Adrenal gland (tissue), 5 donors: Measurements from ENCODE around the gene CUX1.

Experiments
- POLR2A ChIP-seq, 2 donors: fragments of 450-650 bp; IDR thresholded peaks; one replicate each; pipeline ENCODE4 v1.6.1; 2017; ENCODE audit warnings: antibody characterized with exemption in 2 of 2, mild to moderate bottlenecking in 2 of 2, moderate library complexity in 1 of 2
- TF ChIP-seq, protein P1 (sequence below), 6 experiments: fragments of 450-650 bp in 4 of 6; fragments of 200-600 bp in 2 of 6; sonication (generic) in 1 of 6; IDR thresholded peaks; 1 replicate in 5 of 6; 2 replicates in 1 of 6; pipeline versions ENCODE4 v1.5.1 to v1.8.0; 2016 to 2021; ENCODE audit warnings: antibody characterized with exemption in 6 of 6, mild to moderate bottlenecking in 2 of 6, moderate library complexity in 1 of 6
- donor health status: DM: no; HTN: no; CAD: no.

DNA sequence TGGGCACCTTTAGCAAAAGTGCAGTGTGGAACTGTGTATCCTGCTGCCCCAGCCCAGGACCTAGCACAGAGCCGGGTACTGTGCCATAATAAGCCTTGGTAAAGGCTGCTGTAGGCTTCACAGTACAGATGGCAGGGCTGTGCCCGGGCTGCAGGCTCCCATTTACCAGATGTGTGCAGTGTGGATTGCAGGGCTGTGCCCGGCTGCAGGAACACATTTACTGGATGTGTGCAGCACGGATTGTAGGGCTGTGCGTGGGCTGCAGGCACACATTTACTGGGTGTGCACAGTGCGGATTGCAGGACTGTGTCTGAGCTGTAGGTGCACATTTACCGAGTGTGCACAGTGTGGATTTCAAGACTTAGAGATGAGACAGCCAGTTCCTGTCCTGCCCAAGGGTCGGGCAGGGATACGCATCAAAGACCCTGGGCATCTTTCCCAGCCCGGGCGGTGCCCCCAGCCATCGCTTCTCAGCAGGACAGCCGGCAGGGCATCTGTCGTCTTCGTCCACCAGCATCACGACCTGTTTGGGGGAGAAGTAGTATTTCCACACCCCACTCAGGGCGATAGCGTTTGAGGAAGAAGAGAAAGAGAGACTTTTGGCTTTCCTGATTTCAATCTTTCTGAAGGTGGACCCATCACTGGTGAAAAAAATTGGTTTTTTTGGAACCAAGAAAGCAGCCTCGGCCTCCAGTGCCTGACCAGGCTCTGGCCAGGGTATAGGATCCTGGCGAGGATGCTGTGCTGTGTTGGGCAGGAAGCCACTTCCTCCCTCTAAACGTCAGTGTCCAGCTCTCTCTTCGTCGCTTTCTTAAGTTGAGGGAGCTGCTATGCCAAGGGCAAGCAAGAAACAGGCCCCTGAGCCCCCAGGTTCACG is 180.8 kb downstream of the CUX1 start:
- TF ChIP-seq, protein P1, sequence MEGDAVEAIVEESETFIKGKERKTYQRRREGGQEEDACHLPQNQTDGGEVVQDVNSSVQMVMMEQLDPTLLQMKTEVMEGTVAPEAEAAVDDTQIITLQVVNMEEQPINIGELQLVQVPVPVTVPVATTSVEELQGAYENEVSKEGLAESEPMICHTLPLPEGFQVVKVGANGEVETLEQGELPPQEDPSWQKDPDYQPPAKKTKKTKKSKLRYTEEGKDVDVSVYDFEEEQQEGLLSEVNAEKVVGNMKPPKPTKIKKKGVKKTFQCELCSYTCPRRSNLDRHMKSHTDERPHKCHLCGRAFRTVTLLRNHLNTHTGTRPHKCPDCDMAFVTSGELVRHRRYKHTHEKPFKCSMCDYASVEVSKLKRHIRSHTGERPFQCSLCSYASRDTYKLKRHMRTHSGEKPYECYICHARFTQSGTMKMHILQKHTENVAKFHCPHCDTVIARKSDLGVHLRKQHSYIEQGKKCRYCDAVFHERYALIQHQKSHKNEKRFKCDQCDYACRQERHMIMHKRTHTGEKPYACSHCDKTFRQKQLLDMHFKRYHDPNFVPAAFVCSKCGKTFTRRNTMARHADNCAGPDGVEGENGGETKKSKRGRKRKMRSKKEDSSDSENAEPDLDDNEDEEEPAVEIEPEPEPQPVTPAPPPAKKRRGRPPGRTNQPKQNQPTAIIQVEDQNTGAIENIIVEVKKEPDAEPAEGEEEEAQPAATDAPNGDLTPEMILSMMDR (IDR thresholded peaks at IDR 0.05): no peak
- no peak for TF ChIP-seq POLR2A (IDR thresholded peaks at IDR 0.05)
